PC-3 (cell line): Measurements from ENCODE around the gene SLC25A12. TPM values are rescaled to one million over a fixed set of nuclear protein-coding genes. Genes with fewer than 3 reads are reported as not detected.
"Not testable (repeated sequence)": the region's sequence is repeated elsewhere in the genome, so short reads cannot be mapped to it uniquely, and the experiment has no call there.

ENCODE experiments used
- ATAC-seq: fragments of 200-7000 bp; cut with Tn5 transposase; 2 replicates; pipeline ENCODE4 v1.9.1; 2020; ENCODE audit warnings: mild to moderate bottlenecking, moderate library complexity
- BruUV-seq: library from RNA; stranded (reverse); fragments of 400-500 nt; replicated peaks from 2 replicates; lab custom pipeline; 2021; lab: Mats Ljungman, UMichigan
- CTCF ChIA-PET: fragments of 300-600 bp; sonication (Branson Sonifier 250); formaldehyde crosslinking; loops from one replicate; lab custom pipeline; 2022; ENCODE audit warnings: antibody characterized with exemption; lab: Charles Lee
- POLR2A ChIA-PET: fragments of 300-600 bp; sonication (Branson Sonifier 250); formaldehyde crosslinking; loops from one replicate; lab custom pipeline; 2022; ENCODE audit warnings: antibody characterized with exemption; ENCODE audit not compliant: unreplicated experiment; lab: Charles Lee
- DNase-seq: peaks from one replicate; pipeline ENCODE4 v3.0.0-alpha.2; 2015
- H2AFZ ChIP-seq: fragments of 300-600 bp; sonication (generic); 2 replicates; pipeline ENCODE4 v1.6.0; 2016; ENCODE audit warnings: antibody characterized with exemption, low read length
- H3F3A ChIP-seq: fragments of 300-600 bp; sonication (generic); one replicate; pipeline ENCODE4 v1.6.0; 2017; ENCODE audit warnings: antibody characterized with exemption, low read length, control low read depth, mild to moderate bottlenecking; ENCODE audit not compliant: unreplicated experiment
- H3K27ac ChIP-seq: fragments of 300-600 bp; sonication (generic); 2 replicates; pipeline ENCODE4 v1.5.1; 2016; ENCODE audit warnings: mild to moderate bottlenecking, low read length
- H3K27me3 ChIP-seq: fragments of 300-600 bp; sonication (generic); 2 replicates; pipeline ENCODE4 v1.6.1; 2016; ENCODE audit warnings: low read length, mixed read lengths
- H3K36me3 ChIP-seq: fragments of 300-600 bp; sonication (generic); 2 replicates; pipeline ENCODE4 v1.6.1; 2016; ENCODE audit warnings: low read depth, mixed run types, low read length, mixed read lengths
- H3K4me1 ChIP-seq: fragments of 300-600 bp; sonication (generic); 2 replicates; pipeline ENCODE4 v1.5.1; 2016; ENCODE audit warnings: low read length; ENCODE audit not compliant: insufficient read depth
- H3K4me2 ChIP-seq: fragments of 300-600 bp; sonication (generic); 2 replicates; pipeline ENCODE4 v1.6.0; 2016; ENCODE audit warnings: low read length
- H3K4me3 ChIP-seq: fragments of 300-600 bp; sonication (generic); 2 replicates; pipeline ENCODE4 v1.5.1; 2016; ENCODE audit warnings: mild to moderate bottlenecking, low read length, mixed read lengths
- H3K79me2 ChIP-seq: fragments of 300-600 bp; sonication (generic); 2 replicates; pipeline ENCODE4 v1.6.1; 2017; ENCODE audit warnings: low read length, mixed read lengths
- H3K9ac ChIP-seq: fragments of 300-600 bp; sonication (generic); 2 replicates; pipeline ENCODE4 v1.6.0; 2016; ENCODE audit warnings: mild to moderate bottlenecking, low read length
- H3K9me2 ChIP-seq: fragments of 300-600 bp; sonication (generic); replicated peaks from 2 replicates; pipeline ENCODE4 v1.6.1; 2016; ENCODE audit warnings: mixed run types, low read length, mixed read lengths
- H3K9me3 ChIP-seq: fragments of 300-600 bp; sonication (generic); 2 replicates; pipeline ENCODE4 v1.6.1; 2016; ENCODE audit warnings: low read length, mixed read lengths
- H4K20me1 ChIP-seq: fragments of 300-600 bp; sonication (generic); 2 replicates; pipeline ENCODE4 v1.6.1; 2016; ENCODE audit warnings: low read length, mixed read lengths
- CTCF ChIP-seq: fragments of 300-600 bp; sonication (generic); conservative IDR thresholded peaks from 2 replicates; pipeline ENCODE4 v1.5.1; 2017; ENCODE audit warnings: antibody characterized with exemption, low read depth, mild to moderate bottlenecking, low read length
- EZH2 ChIP-seq: fragments of 300-600 bp; sonication (generic); IDR thresholded peaks from one replicate; pipeline ENCODE4 v1.6.1; 2017; ENCODE audit warnings: antibody characterized with exemption, mild to moderate bottlenecking, low read length; ENCODE audit not compliant: unreplicated experiment
- EZH2phosphoT487 ChIP-seq: fragments of 300-600 bp; sonication (generic); IDR thresholded peaks from 2 replicates; pipeline ENCODE4 v1.6.1; 2018; ENCODE audit warnings: mild to moderate bottlenecking, antibody characterized with exemption, low read length, borderline replicate concordance
- intact Hi-C: fragments of 100-400 bp; cut with micrococcal nuclease; formaldehyde crosslinking; loops from 2 replicates; pipeline ENCODE4 v1.9.0; 2023
- total RNA-seq: library from RNA; depleted of rRNA; stranded (reverse); fragments of >200 nt; gene quantifications from 2 replicates; pipeline ENCODE4 v1.2.3, GENCODE V29; 2014

Gene SLC25A12
- total RNA-seq, 1 experiment from 2014 or later = 18.4 TPM

- no peaks in the 10 kb centered on the region for H4K20me1 ChIP-seq
- H3K4me2 ChIP-seq = peak overlapping the region; percentile 69
- peak overlapping the region; percentile 94 for H3K27ac ChIP-seq
- H2AFZ ChIP-seq = 0 out of 2 replicates have a peak overlapping the region, but pooled peaks have one; percentile 31
- H3K4me1 ChIP-seq = peaks cover 24% of the 10 kb centered on the region
- no peaks in the 10 kb centered on the region for H3K27me3 ChIP-seq
- peak; percentile 67 for ATAC-seq
- H3K79me2 ChIP-seq = no peaks in the 10 kb centered on the region
- BruUV-seq = no TSS peak
- H3K36me3 ChIP-seq = peaks cover 6% of the 10 kb centered on the region; the same call in 1 of the 2 replicates
- peak overlapping the region; percentile 15; the same call in 1 of the 2 replicates for H3K4me3 ChIP-seq
- TF ChIP-seq EZH2phosphoT487 (no peak), EZH2 (no peak), CTCF (no peak)
- ChIA-PET CTCF (interaction anchor here (0.5 kb wide), 2 partner anchors 328 to 1559 kb away, joined by 3 to 5 read pairs; no protein-coding TSS in a partner anchor), POLR2A (no interaction called here)
- H3K9ac ChIP-seq = peak overlapping the region; percentile 54
- H3F3A ChIP-seq = no peaks in the 10 kb centered on the region
- peak; percentile 63 for DNase-seq
- no peaks in the 10 kb centered on the region for H3K9me2 ChIP-seq
- intact Hi-C loops = loop anchor here (5.0 kb wide), 1 partner anchor 51 kb away; no protein-coding TSS in a partner anchor
- no peaks in the 10 kb centered on the region for H3K9me3 ChIP-seq
Observed at GRCh38 chr2:171762879-171763573, 131.0 kb downstream of the SLC25A12 start.

DNA sequence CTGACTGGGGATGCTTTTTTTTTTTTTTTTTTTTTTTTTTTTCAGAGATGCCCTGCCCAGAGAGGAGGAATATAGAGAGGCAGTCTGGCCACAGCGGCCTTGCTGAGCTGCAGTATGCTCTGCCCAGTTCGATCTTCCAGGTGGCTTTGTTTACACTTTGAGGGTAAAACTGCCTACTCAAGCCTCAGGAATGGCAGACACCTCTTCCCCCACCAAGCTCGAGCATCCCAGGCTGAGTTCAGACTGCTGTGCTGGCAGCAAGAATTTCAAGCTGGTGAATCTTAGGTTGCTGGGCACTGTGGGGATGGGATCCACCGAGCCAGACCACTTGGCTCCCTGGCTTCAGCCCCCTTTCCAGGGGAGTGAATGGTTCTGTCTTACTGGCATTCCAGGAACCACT lies 132.9 kb downstream of the SLC25A12 start:
- H4K20me1 ChIP-seq, H3K36me3 ChIP-seq, CTCF ChIA-PET, H3K27ac ChIP-seq, H3K4me3 ChIP-seq, H3F3A ChIP-seq, H3K4me2 ChIP-seq, H3K9me2 ChIP-seq, BruUV-seq, ATAC-seq, H3K27me3 ChIP-seq, H3K79me2 ChIP-seq, H2AFZ ChIP-seq, POLR2A ChIA-PET, H3K9me3 ChIP-seq, H3K9ac ChIP-seq: not testable (repeated sequence)
- peaks cover 24% of the 10 kb centered on the region for H3K4me1 ChIP-seq
- DNase-seq = peak; percentile 48
- intact Hi-C loops = loop anchor here (5.0 kb wide), 1 partner anchor 49 kb away; no protein-coding TSS in a partner anchor

GRCh38 chr2:171758762-171759161 lies 135.3 kb downstream of the SLC25A12 start:
- H3K79me2 ChIP-seq, H3K27ac ChIP-seq, ATAC-seq, CTCF ChIA-PET, H3K4me2 ChIP-seq, H3K4me3 ChIP-seq, BruUV-seq, H3F3A ChIP-seq, H3K9me2 ChIP-seq, intact Hi-C loops, H3K9me3 ChIP-seq, DNase-seq, H3K27me3 ChIP-seq, H3K36me3 ChIP-seq, H2AFZ ChIP-seq, H3K9ac ChIP-seq, POLR2A ChIA-PET, H4K20me1 ChIP-seq: not testable (repeated sequence)
- H3K4me1 ChIP-seq = peaks cover 18% of the 10 kb centered on the region
